Cardiac septum (tissue), 1 donor: ENCODE measurements around the gene DYNC1I2. TPM values are rescaled to one million over a fixed set of nuclear protein-coding genes. Genes with fewer than 3 reads are reported as not detected.

Source experiments
- DNase-seq: peaks from one replicate; pipeline ENCODE4 v3.0.0-alpha.2; 2020; ENCODE audit warnings: low spot score
- intact Hi-C: fragments of 100-400 bp; cut with DNase I; formaldehyde crosslinking; loops from one replicate; pipeline ENCODE4 v1.14.0; 2022
- long read RNA-seq: library from polyadenylated mRNA; unstranded; transcript quantifications from one replicate; pipeline ENCODE4 v2.0.0, GENCODE V29; 2021
- total RNA-seq: library from RNA; stranded (reverse); fragmentation: NEBNext Ultra II Directional; extraction: Animal tissue kit (Norgen Biotek cat#: 25700); gene quantifications from one replicate; pipeline ENCODE4 v1.2.1, GENCODE V29; 2021
- donor health status: DM: no; HTN: no; CAD: no.

DYNC1I2 gene
- 75.8 TPM for total RNA-seq
- long read RNA-seq, transcript DYNC1I2-201 (16 exons, 2,589 nt) = minor isoform, 15 of 119 reads
- long read RNA-seq, transcript DYNC1I2-203 (16 exons, 2,572 nt) = major isoform, 70 of 119 reads
- long read RNA-seq, partial matches to known transcripts = 32 of 119 reads
- long read RNA-seq, other reads (novel, unspliced or antisense) = 2 of 119 reads

DNA sequence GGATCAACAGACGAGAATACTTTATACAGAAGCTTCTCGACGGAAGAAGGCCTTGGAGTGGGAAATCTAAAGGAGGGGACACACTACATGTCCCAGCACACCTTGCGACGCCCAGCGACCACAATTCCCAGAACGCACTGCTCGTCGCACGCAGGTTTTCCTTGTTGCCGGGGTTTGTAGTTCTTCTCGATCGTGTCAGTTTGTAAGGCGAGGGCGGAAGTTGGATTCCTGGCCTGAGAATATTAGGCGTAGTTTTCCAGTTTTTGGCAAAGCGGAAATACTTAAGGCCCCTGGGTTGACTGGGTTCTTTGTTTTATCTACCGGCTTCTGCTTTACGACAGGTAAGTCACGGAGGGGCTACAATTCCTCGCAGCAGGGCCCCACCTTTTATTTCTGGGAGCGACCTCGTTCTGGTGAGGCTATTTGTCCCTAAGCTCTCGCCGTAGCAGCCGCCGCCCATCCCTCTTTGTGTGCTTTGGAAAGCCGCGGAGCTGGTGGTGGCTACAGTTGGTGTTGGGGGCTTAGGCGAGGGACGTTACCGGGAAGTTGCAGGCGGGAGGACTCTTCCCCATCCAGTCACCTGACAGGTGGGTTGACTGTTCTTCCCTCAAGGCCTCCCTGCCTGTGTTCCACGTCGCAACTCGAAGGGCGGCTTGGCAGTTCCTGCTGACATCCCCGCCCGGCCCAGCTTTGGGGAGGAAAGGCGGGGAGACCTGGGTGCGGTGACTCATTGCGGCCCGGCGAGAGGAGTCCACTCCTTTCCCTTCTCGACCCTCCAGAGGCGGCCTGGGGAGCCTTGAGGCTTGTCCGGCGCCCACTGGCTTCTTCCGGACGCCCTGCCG is at the start of gene DYNC1I2:
DYNC1I2 (plus strand) TSS at position 183 of the 842 bp plus-strand sequence. CDS start 2,687 bp downstream, outside the sequence.
- intact Hi-C loops = loop anchor here (10.0 kb wide), 1 partner anchor 253 kb away; the partner anchor contains the start of genes DCAF17 and METTL8

DNA sequence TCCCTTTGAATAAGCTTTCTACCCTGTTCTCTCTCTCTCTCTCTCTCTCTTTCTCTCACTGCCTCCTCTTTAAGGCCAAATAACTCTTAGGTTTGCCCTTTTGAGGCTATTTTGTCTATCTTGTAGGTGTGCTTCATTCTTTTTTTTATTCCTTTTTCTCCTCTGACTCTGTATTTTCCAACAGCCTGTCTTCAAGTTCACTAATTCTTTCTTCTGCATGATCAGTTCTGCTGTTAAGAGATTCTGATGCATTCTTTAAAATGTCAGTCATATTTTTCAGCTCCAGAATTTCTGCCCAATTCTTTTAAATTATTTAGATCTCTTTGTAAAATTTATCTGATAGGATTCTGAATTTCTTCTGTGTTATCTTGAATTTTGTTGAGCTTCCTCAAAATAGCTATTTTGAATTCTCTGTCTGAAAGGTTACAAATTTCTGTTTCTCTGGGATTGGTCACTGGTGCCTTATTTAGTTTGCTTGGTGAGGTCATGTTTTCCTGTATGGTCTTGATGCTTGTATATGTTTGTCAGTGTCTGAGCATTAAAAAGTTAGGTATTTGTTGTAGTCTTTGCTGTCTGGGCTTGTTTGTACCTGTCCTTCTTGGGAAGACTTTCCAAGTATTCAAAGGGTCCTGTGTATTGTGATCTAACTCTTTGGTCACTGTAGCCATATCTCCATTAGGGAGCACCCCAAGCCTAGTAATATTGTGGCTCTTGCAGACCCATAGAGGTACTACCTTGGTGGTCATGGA is 35.4 kb upstream of the DYNC1I2 start:
- intact Hi-C loops = no loop called here

More for the DNA sequence above, at the start of gene DYNC1I2:
- peak; percentile 94 for DNase-seq

DNA sequence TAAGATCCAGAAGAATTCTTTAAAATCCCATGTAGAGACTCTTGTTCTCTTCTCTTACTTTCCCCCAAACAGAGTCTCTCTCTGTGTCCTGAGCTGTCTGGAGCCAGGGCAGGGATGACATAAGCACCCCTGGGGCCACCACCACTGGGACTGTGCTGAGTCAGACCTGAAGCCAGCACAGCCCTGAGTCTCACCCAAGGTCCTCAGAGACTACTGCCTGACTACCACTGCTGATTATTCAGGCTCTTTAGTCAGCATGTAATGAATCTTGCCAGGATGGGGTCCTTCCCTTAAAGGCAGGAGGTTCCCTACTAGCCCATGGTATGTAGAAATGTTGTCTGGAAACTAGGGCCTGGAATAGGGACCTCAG is 34.9 kb upstream of the DYNC1I2 start:
- intact Hi-C loops = no loop called here

More for the DNA sequence above, 35.4 kb upstream of the DYNC1I2 start:
- DNase-seq = no peak

GRCh38 chr2:171655586-171655985 is 31.7 kb upstream of the DYNC1I2 start:
- DNase-seq = no peak
- intact Hi-C loops = no loop called here

More for the DNA sequence above, 34.9 kb upstream of the DYNC1I2 start:
- DNase-seq = no peak

GRCh38 chr2:171667041-171667440 is 20.2 kb upstream of the DYNC1I2 start:
- intact Hi-C loops = no loop called here
- no peak for DNase-seq

DNA sequence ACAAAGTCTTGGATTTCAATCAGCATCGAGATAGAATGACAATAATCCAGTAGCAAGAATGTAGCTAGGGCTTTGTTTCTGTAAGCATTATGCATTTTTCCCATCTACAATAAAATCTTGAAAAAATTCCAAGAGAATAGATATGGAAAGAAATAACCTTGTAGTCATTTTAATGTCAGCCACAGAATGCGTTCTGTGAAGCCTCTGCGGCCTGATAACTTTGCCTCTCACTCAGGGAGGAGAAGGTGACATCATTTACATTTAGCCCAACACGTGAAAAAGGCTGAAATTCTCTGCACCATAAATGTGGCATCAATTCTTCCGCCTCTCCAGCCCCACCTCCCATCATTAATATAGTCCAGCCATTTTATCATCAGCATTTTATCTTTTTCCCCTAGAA is 19.1 kb upstream of the DYNC1I2 start:
- DNase-seq = no peak
- intact Hi-C loops = no loop called here

DNA sequence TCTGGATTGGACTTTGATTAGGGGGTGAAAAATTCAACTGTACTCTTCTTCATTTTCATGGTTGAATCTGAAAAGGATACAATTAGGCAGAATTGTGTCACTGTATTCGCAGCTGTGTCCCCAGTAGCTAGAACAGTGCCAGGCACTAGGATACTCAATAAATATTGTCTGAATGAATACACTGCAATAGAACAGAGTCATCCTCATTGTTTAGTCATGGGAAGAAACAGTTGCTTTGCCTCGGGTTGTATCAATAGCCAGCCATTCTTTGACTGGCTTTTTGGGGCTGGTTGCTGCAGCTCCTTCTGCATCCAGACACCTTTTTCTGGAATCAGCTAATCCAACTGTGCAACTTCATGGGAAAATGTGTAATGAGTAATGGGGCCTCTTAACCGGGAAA is 18.1 kb upstream of the DYNC1I2 start:
- intact Hi-C loops = no loop called here

DNA sequence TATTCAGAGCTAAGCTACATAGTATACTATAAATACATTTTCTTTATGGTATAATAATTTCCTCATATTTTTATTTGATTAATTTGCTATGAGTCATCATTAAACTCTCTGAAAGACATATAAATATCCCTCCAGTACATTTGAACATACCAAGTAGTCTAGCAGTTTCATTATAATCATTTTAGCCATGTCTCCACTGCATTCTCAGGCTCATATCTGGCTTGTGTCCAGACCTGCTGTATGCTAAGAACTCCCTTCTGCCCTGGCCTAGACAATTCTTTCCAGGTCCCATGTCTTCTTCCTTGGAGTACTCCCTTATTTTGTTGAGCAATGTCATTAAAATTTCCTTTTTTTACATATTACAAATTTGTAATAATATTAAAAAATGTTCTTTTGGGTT is 16.6 kb upstream of the DYNC1I2 start:
- intact Hi-C loops = no loop called here
- no peak for DNase-seq

More for the DNA sequence above, 18.1 kb upstream of the DYNC1I2 start:
- DNase-seq = no peak

GRCh38 chr2:171671867-171672266 is 15.4 kb upstream of the DYNC1I2 start:
- intact Hi-C loops = no loop called here
- DNase-seq = no peak

GRCh38 chr2:171673905-171674304 is 13.4 kb upstream of the DYNC1I2 start:
- DNase-seq = no peak
- intact Hi-C loops = no loop called here

DNA sequence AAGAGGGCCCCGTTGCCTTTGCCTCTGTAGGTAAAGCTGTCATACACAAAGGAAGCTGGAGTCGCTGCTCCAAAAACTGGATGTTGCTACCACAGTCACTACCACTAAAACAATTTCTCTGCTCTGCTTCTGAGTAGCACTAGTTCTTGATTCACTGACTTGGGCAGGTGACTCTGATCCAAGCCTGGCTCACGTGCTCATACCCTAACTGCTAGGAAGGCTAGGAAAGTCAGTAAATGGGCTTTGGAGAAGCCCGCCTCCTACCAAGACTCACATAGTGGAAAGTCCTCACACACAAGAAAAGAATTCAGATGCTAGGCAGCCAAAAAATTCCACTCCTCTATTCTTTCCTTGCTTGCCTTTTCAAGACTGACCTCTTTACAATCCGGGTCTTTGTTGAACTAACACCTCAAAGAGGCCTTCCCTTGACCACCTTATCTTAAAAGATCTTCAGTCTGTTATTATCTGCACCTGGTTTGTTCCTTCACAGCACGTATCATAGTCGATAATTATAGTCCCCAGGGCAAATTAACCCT is 11.4 kb upstream of the DYNC1I2 start:
- intact Hi-C loops = no loop called here
- no peak for DNase-seq

DNA sequence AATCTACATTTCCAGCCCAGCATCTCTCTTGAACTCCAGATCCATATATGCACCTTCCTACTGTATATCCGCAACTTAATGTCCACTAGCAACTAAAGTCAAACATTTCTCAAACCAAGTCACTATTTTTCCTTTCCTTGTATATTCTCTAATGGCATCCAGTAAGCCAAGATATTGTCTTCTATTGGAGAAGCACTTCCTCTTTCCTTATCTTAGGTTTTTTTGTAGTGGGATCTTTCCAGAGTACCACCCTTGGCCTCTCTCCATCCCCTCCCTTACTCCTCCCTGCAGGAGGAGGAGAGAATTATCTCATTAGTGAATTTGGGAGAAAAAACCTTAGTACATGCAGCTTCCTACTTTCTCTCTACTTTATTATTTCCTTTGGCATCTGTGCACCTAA is 8.7 kb upstream of the DYNC1I2 start:
- DNase-seq = no peak
- intact Hi-C loops = no loop called here

GRCh38 chr2:171688129-171688465 is 828 bp downstream of the DYNC1I2 start:
- intact Hi-C loops = loop anchor here (10.0 kb wide), 1 partner anchor 253 kb away; the partner anchor contains the start of genes DCAF17 and METTL8
- DNase-seq = no peak

- intact Hi-C loops = no loop called here
- no peak for DNase-seq
These were observed 5.1 kb downstream of the DYNC1I2 start for GRCh38 chr2:171692331-171692730.

DNA sequence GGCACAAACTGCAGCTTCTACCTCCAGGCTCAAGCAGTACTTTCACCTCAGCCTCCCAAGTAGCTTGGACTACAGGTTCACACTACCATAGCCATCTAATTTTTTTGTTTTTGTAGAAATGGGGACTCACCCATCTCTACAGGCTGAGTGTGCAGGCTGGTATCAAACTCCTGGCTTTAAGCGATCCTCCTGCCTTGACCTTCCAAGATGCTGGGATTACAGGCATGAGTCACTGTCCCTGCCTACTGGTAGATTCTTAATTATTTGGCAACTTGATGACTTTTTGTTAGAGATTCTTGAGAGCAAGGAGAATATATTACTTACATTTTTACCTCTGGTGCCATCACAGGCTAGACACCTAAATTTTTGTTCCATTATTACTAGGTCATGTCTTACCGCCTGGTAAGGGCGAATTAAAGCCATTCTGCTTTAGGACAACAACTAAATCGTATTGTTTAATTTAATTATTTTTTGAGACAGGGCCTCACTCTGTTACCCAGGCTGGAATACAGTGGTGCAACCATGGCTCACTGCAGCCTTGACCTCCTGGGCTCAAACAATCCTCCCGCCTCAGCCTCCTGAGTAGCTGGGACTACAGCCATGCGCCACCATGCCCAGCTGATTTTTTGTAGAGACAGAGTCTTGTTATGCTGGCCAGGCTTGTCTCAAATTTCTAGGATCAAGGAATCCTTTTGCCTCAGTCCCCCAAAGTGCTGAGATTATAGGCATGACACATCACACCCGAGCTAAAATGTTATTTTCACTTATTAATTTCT is 15.7 kb downstream of the DYNC1I2 start:
- DNase-seq = no peak
- intact Hi-C loops = no loop called here

GRCh38 chr2:171703574-171704347 is 16.5 kb downstream of the DYNC1I2 start:
- intact Hi-C loops = no loop called here
- no peak for DNase-seq

GRCh38 chr2:171706152-171706803 is 19.0 kb downstream of the DYNC1I2 start:
- no peak for DNase-seq
- intact Hi-C loops = loop anchor here (5.0 kb wide), 1 partner anchor 396 kb away; the partner anchor contains the start of gene DLX2

DNA sequence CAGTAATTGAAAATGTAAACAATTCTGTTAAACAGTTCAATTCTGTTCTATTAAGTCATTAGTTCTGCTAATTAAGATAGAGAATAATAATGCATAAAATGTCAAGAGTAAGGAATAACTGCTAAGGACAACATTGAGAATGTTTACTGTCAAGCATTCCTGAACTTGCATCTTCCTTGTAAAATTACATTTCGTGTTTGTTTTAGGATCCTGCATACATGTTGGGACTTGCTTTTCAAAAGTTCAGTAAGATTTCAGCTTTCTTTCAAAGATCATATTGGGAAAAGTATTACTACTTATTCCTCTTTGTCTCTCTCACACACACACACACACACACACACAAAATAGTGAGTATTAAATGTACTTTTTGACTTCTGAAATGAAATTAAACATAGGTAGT is 20.5 kb downstream of the DYNC1I2 start:
- no peak for DNase-seq
- intact Hi-C loops = loop anchor here (5.0 kb wide), 1 partner anchor 395 kb away; the partner anchor contains the start of gene DLX2
